A549 (cell line): ENCODE measurements around the gene SCUBE3. TPM values are rescaled to one million over a fixed set of nuclear protein-coding genes. Genes with fewer than 3 reads are reported as not detected.

Experiments used
- ATAC-seq, 2 experiments: fragments of 200-7000 bp in 1 of 2; fragments of >200 bp in 1 of 2; cut with Nextera tagmentation in 1 of 2; cut with Tn5 transposase in 1 of 2; 3 replicates each; pipeline versions ENCODE4 v1.8.0 to v1.9.1; 2018 to 2020; ENCODE audit warnings: mild to moderate bottlenecking in 1 of 2, moderate library complexity in 1 of 2
- CTCF ChIA-PET: fragments of 300-600 bp; sonication (Branson Sonifier 250); formaldehyde crosslinking; extraction: SDS; loops from one replicate; lab custom pipeline; 2021; ENCODE audit warnings: antibody characterized with exemption, inconsistent platforms; lab: Yijun Ruan, JAX
- POLR2A ChIA-PET: fragments of 350-600 bp; formaldehyde crosslinking; extraction: SDS; loops from one replicate; lab custom pipeline; 2021; ENCODE audit warnings: antibody characterized with exemption, inconsistent platforms; lab: Yijun Ruan, JAX
- DNase-seq, 2 experiments: peaks; one replicate each; pipeline versions ENCODE4 v3.0.0 to v3.0.0-alpha.2; 2011 to 2016; ENCODE audit warnings: low read depth in 1 of 2, low spot score in 1 of 2
- FAIRE-seq: peaks from 2 replicates; lab custom pipeline; 2011; peaks lifted over from hg19 to GRCh38; lab: Jason Lieb, UNC
- H3K27ac ChIP-seq, 2 experiments: fragments of >200 bp; sonication (Bioruptor Twin); formaldehyde crosslinking; 3 replicates each; pipeline ENCODE4 v1.5.1; 2016 to 2017
- H3K4me1 ChIP-seq: fragments of >200 bp; sonication (Bioruptor Twin); formaldehyde crosslinking; 3 replicates; pipeline ENCODE4 v1.6.1; 2016
- H3K4me2 ChIP-seq: fragments of >200 bp; sonication (Bioruptor Twin); formaldehyde crosslinking; 3 replicates; pipeline ENCODE4 v1.6.1; 2016
- H3K4me3 ChIP-seq: fragments of >200 bp; sonication (Bioruptor Twin); formaldehyde crosslinking; 3 replicates; pipeline ENCODE4 v1.5.1; 2016
- H3K9me3 ChIP-seq: fragments of >200 bp; sonication (Bioruptor Twin); formaldehyde crosslinking; 3 replicates; pipeline ENCODE4 v1.6.1; 2016
- CBX2 ChIP-seq: fragments of 200-600 bp; sonication (generic); IDR thresholded peaks from 2 replicates; pipeline ENCODE4 v1.6.1; 2016; ENCODE audit warnings: low read depth, mild to moderate bottlenecking, borderline replicate concordance
- CEBPB ChIP-seq, 2 experiments: fragments of >200 bp in 1 of 2; sonication (Bioruptor Twin) in 1 of 2; formaldehyde crosslinking in 1 of 2; IDR thresholded peaks; 2 replicates each; pipeline ENCODE4 v1.6.1; 2012 to 2016
- CHD2 ChIP-seq: fragments of 150-350 bp; IDR thresholded peaks from 2 replicates; pipeline ENCODE4 v1.6.1; 2014; ENCODE audit warnings: low read length; ENCODE audit not compliant: partially characterized antibody
- CTCF ChIP-seq: fragments of >200 bp; sonication (Bioruptor Twin); formaldehyde crosslinking; IDR thresholded peaks from 3 replicates; pipeline ENCODE4 v1.5.1; 2016
- ESRRA ChIP-seq: fragments of 150-350 bp; IDR thresholded peaks from 2 replicates; pipeline ENCODE4 v1.6.1; 2014; ENCODE audit warnings: mild to moderate bottlenecking, low read length, borderline replicate concordance
- FOSB ChIP-seq: fragments of 250-450 bp; sonication (Bioruptor Pico); IDR thresholded peaks from 2 replicates; pipeline ENCODE4 v1.5.0; 2020; ENCODE audit warnings: mild to moderate bottlenecking, moderate library complexity
- GATA3 ChIP-seq: IDR thresholded peaks from 2 replicates; pipeline ENCODE4 v1.6.1; 2012; ENCODE audit warnings: borderline replicate concordance
- HEYL ChIP-seq: fragments of 250-450 bp; sonication (Bioruptor Pico); IDR thresholded peaks from 2 replicates; pipeline ENCODE4 v1.8.0; 2021; ENCODE audit warnings: mild to moderate bottlenecking, moderate library complexity
- JUN ChIP-seq, 2 experiments: fragments of >200 bp; sonication (Bioruptor Twin); formaldehyde crosslinking; IDR thresholded peaks; 2 replicates in 1 of 2; 3 replicates in 1 of 2; pipeline ENCODE4 v1.6.1; 2016 to 2017
- JUNB ChIP-seq: fragments of >200 bp; sonication (Bioruptor Twin); formaldehyde crosslinking; IDR thresholded peaks from 2 replicates; pipeline ENCODE4 v1.6.1; 2016
- KDM5A ChIP-seq: fragments of 200-600 bp; sonication (generic); IDR thresholded peaks from 2 replicates; pipeline ENCODE4 v1.6.1; 2016; ENCODE audit warnings: antibody characterized with exemption, mild to moderate bottlenecking
- MAX ChIP-seq: IDR thresholded peaks from 2 replicates; pipeline ENCODE4 v1.6.1; 2012
- MYC ChIP-seq: IDR thresholded peaks from 2 replicates; pipeline ENCODE4 v1.6.1; 2012; ENCODE audit warnings: mild to moderate bottlenecking, inconsistent platforms, low read length, improper control_type of control experiment, borderline replicate concordance
- PBX3 ChIP-seq: IDR thresholded peaks from 2 replicates; pipeline ENCODE4 v1.6.1; 2012
- PHF8 ChIP-seq: fragments of 200-600 bp; sonication (generic); IDR thresholded peaks from 2 replicates; pipeline ENCODE4 v1.6.1; 2016; ENCODE audit warnings: low read depth, mild to moderate bottlenecking, antibody characterized with exemption, moderate library complexity, borderline replicate concordance
- POLR2A ChIP-seq: IDR thresholded peaks from 2 replicates; pipeline ENCODE4 v1.6.1; 2012; ENCODE audit warnings: mild to moderate bottlenecking, low read length
- RAD21 ChIP-seq, 2 experiments: fragments of >200 bp in 1 of 2; sonication (Bioruptor Twin) in 1 of 2; formaldehyde crosslinking in 1 of 2; IDR thresholded peaks in 1 of 2; conservative IDR thresholded peaks in 1 of 2; 2 replicates in 1 of 2; 3 replicates in 1 of 2; pipeline ENCODE4 v1.6.1; 2012 to 2018; ENCODE audit warnings: inconsistent platforms in 1 of 2
- RCOR1 ChIP-seq: fragments of 150-350 bp; IDR thresholded peaks from 2 replicates; pipeline ENCODE4 v1.6.1; 2014; ENCODE audit warnings: antibody characterized with exemption, low read length, low read depth
- RFX5 ChIP-seq: fragments of 450-650 bp; IDR thresholded peaks from 2 replicates; pipeline ENCODE4 v1.7.1; 2014; ENCODE audit warnings: antibody characterized with exemption, mild to moderate bottlenecking, moderate library complexity
- SMC3 ChIP-seq: fragments of >200 bp; sonication (Bioruptor Twin); formaldehyde crosslinking; IDR thresholded peaks from 3 replicates; pipeline ENCODE4 v1.6.1; 2018; ENCODE audit warnings: inconsistent platforms
- SREBF2 ChIP-seq: fragments of 450-650 bp; IDR thresholded peaks from 2 replicates; pipeline ENCODE4 v1.6.1; 2014; ENCODE audit warnings: mild to moderate bottlenecking, moderate library complexity
- TFCP2L1 ChIP-seq: fragments of 250-450 bp; sonication (Bioruptor Pico); IDR thresholded peaks from 2 replicates; pipeline ENCODE4 v1.5.0; 2021; ENCODE audit warnings: mild to moderate bottlenecking
- TP53 ChIP-seq: fragments of 250-450 bp; sonication (Bioruptor Pico); IDR thresholded peaks from 2 replicates; pipeline ENCODE4 v1.5.0; 2021; ENCODE audit warnings: mild to moderate bottlenecking, moderate library complexity
- ZNF302 ChIP-seq: fragments of 250-450 bp; sonication (Bioruptor Pico); IDR thresholded peaks from 2 replicates; pipeline ENCODE4 v1.9.0; 2021; ENCODE audit warnings: inconsistent platforms, mild to moderate bottlenecking, moderate library complexity
- WGBS: methylation state at CpG from one replicate; pipeline ENCODE4 v1.1.6; 2017; ENCODE audit errors: missing lambda C conversion rate; 5-methylcytosine and 5-hydroxymethylcytosine counted together
- polyA plus RNA-seq, 4 experiments: library from polyadenylated mRNA; depleted of rRNA in 3 of 4; stranded (reverse); fragments of >200 nt; fragmentation: RNase III in 1 of 4; extraction: RNeasy Plus Mini Kit Qiagen cat#74134 plus additional on column Dnase treatment in 1 of 4; gene quantifications; 2 replicates in 3 of 4; 3 replicates in 1 of 4; pipeline ENCODE4 v1.2.3, GENCODE V29; 2011 to 2017
- TF ChIP-seq, protein P1 (sequence below): fragments of >200 bp; sonication (Bioruptor Twin); formaldehyde crosslinking; IDR thresholded peaks from 2 replicates; pipeline ENCODE4 v1.6.1; 2016
- TF ChIP-seq, protein P2 (sequence below): IDR thresholded peaks from 2 replicates; pipeline ENCODE4 v1.6.1; 2012; ENCODE audit warnings: low read depth, borderline replicate concordance

Gene SCUBE3
- polyA plus RNA-seq, 2 of the 4 experiments (the other 2 are of a cell fraction) = 0.06 to 0.13 TPM

GRCh38 chr6:35282472-35282871 is 68.7 kb downstream of the SCUBE3 start:
- Histone ChIP-seq H3K4me3 (no peak overlapping the region), H3K9me3 (no peaks in the 10 kb centered on the region), H3K4me2 (no peak overlapping the region), H3K27ac (no peak overlapping the region), H3K4me1 (no peaks in the 10 kb centered on the region)
- no peak for ATAC-seq
- CTCF ChIA-PET = interaction anchor here (1.7 kb wide), 1 partner anchor 26 kb away, joined by 3 read pairs; no protein-coding TSS in a partner anchor
- WGBS = 66% methylated on average over 2 of the region's 2 CpGs
- TF ChIP-seq CEBPB (IDR thresholded peaks at IDR 0.05) (peak in 1 of 2 experiments; percentile 38; a peak in 1 of 4 replicates), RAD21 (conservative IDR thresholded peaks at IDR 0.05 in 1 of 2, IDR thresholded peaks at IDR 0.05 in 1 of 2) (no peak)
- FAIRE-seq = no peak
- no peak for DNase-seq
- POLR2A ChIA-PET = no interaction called here

GRCh38 chr6:35283361-35283760 is 69.6 kb downstream of the SCUBE3 start:
- no peak for ATAC-seq
- Histone ChIP-seq H3K4me2 (no peak overlapping the region), H3K27ac (no peak overlapping the region), H3K4me3 (no peak overlapping the region), H3K9me3 (no peaks in the 10 kb centered on the region), H3K4me1 (no peaks in the 10 kb centered on the region)
- ChIA-PET POLR2A (no interaction called here), CTCF (interaction anchor here (1.7 kb wide), 1 partner anchor 26 kb away, joined by 3 read pairs; no protein-coding TSS in a partner anchor)
- no peak for FAIRE-seq
- WGBS = 52% methylated on average over 2 of the region's 2 CpGs
- no peak for TF ChIP-seq SMC3
- TF ChIP-seq SREBF2 = no peak
- TF ChIP-seq MYC = no peak
- TF ChIP-seq JUN (IDR thresholded peaks at IDR 0.05) = no peak
- TF ChIP-seq, protein P1, sequence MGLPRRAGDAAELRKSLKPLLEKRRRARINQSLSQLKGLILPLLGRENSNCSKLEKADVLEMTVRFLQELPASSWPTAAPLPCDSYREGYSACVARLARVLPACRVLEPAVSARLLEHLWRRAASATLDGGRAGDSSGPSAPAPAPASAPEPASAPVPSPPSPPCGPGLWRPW = no peak
- TF ChIP-seq ESRRA = no peak
- no peak for TF ChIP-seq PBX3
- TF ChIP-seq CBX2 = no peak
- DNase-seq = no peak

GRCh38 chr6:35287671-35288396 is 74.1 kb downstream of the SCUBE3 start:
- WGBS = 94% methylated on average over 12 of the region's 12 CpGs
- no peaks in the 10 kb centered on the region for H3K4me1 ChIP-seq
- ChIA-PET POLR2A (no interaction called here), CTCF (interaction anchor here (0.6 to 2.0 kb wide), 6 partner anchors 16 to 55 kb away, joined by 3 to 6 read pairs (median 3); partner anchors contain the start of gene PPARD)
- ATAC-seq = no peak
- no peak for TF ChIP-seq RCOR1
- no peak for TF ChIP-seq HEYL (CRISPR knock-in tag)
- no peak for TF ChIP-seq JUN (IDR thresholded peaks at IDR 0.05)
- no peak for TF ChIP-seq POLR2A
- TF ChIP-seq JUNB = no peak
- no peak for TF ChIP-seq TP53
- TF ChIP-seq CTCF = no peak
- no peak for TF ChIP-seq KDM5A
- TF ChIP-seq CEBPB (IDR thresholded peaks at IDR 0.05) = no peak
- TF ChIP-seq PHF8 = no peak
- TF ChIP-seq CHD2 = no peak
- TF ChIP-seq RFX5 = no peak
- TF ChIP-seq MAX = no peak
- TF ChIP-seq TFCP2L1 (CRISPR knock-in tag) = no peak
- no peak for TF ChIP-seq ZNF302 (CRISPR knock-in tag)
- TF ChIP-seq, protein P2, sequence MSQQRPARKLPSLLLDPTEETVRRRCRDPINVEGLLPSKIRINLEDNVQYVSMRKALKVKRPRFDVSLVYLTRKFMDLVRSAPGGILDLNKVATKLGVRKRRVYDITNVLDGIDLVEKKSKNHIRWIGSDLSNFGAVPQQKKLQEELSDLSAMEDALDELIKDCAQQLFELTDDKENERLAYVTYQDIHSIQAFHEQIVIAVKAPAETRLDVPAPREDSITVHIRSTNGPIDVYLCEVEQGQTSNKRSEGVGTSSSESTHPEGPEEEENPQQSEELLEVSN = no peak
- TF ChIP-seq FOSB (CRISPR knock-in tag) = no peak
- no peak for TF ChIP-seq GATA3
- no peaks in the 10 kb centered on the region for H3K9me3 ChIP-seq
- no peak overlapping the region for H3K4me3 ChIP-seq
- no peak overlapping the region for H3K4me2 ChIP-seq
- no peak for FAIRE-seq
- H3K27ac ChIP-seq = no peak overlapping the region
- DNase-seq = no peak
